ENCODE results near the gene APH1B.

- TF ChIP-seq POLR2A (IDR thresholded peaks at IDR 0.05) (no peak), CTCF (IDR thresholded peaks at IDR 0.05) (no peak)
These were observed 40.9 kb downstream of the APH1B start for GRCh38 chr15:63318344-63318743.

Data from thyroid gland (tissue), 4 donors.